NCI-H774 (cell line): ENCODE measurements around the gene DIPK1C.

Experiments used
- DNase-seq: peaks from one replicate; lab custom pipeline; 2025; lab: John Stamatoyannopoulos, UW

The DIPK1C gene

DNA sequence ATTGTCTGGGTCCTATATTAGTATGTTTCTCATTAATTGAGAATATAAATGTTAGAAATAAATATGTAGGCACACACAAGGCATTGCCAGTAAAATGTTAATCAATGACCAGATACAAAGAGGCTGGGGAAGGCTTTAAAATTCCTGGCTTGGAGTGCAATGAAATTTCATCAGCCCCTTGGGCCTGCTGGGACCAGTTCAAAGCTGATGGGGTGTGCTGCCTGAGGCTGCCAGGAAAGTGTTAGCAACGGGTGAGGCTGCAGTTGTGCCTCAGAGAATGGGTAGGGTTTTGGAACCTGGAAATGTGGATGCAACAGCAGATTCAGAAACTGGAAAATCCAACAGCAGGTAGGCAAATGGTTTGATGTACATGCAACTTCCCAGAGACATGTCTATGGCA lies 68.9 kb downstream of the DIPK1C start:
- no peak for DNase-seq

DNA sequence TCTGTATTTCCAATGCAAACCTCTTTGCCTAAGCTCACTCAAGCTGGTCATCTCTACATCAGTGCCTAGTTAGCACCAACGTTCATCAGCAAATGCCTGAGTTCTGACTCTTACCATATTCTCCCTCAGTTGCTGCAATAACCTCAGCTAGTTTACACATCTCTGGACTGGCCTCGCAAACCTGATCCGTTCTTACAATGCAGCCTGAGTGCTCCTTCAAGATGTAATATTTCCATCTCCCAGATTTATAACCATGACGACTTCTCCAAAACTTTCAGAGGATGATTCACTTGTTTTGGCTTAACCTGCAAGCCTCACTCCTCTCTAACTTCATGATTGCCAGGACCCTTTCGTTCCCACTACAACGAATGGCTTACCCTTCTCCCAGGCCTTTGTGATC lies 69.7 kb downstream of the DIPK1C start:
- no peak for DNase-seq
